PFSK-1 (cell line): ENCODE data around the gene NECTIN4.

Source experiments
- FOXP2 ChIP-seq: optimal IDR thresholded peaks from 2 replicates; pipeline ENCODE3; 2011; ENCODE audit warnings: borderline replicate concordance, control low read depth, inconsistent platforms; ENCODE audit not compliant: insufficient read depth; ENCODE audit errors: extremely low read length, extremely low read depth
- POLR2AphosphoS5 ChIP-seq: IDR thresholded peaks from 2 replicates; pipeline ENCODE4 v1.6.1; 2012; ENCODE audit warnings: low read depth, mild to moderate bottlenecking, control low read depth, low read length, moderate library complexity
- SIN3A ChIP-seq: IDR thresholded peaks from 2 replicates; pipeline ENCODE4 v1.6.1; 2012; ENCODE audit warnings: mild to moderate bottlenecking, low read length, moderate library complexity, borderline replicate concordance; ENCODE audit not compliant: insufficient read depth
- TAF1 ChIP-seq: IDR thresholded peaks from 2 replicates; pipeline ENCODE4 v1.6.1; 2012; ENCODE audit warnings: low read length, control low read depth, borderline replicate concordance; ENCODE audit not compliant: insufficient read depth
- TF ChIP-seq, protein P1 (sequence below), 2 experiments: IDR thresholded peaks; 2 replicates each; pipeline versions ENCODE4 v1.6.1 to v1.8.0; 2011 to 2012; ENCODE audit warnings: low read depth in 2 of 2, low read length in 2 of 2, control low read depth in 1 of 2, inconsistent platforms in 1 of 2, mild to moderate bottlenecking in 1 of 2, moderate library complexity in 1 of 2; ENCODE audit not compliant: insufficient read depth in 1 of 2

Gene NECTIN4

GRCh38 chr1:161079436-161080110, 9.8 kb downstream of the NECTIN4 start:
- TF ChIP-seq, protein P1, sequence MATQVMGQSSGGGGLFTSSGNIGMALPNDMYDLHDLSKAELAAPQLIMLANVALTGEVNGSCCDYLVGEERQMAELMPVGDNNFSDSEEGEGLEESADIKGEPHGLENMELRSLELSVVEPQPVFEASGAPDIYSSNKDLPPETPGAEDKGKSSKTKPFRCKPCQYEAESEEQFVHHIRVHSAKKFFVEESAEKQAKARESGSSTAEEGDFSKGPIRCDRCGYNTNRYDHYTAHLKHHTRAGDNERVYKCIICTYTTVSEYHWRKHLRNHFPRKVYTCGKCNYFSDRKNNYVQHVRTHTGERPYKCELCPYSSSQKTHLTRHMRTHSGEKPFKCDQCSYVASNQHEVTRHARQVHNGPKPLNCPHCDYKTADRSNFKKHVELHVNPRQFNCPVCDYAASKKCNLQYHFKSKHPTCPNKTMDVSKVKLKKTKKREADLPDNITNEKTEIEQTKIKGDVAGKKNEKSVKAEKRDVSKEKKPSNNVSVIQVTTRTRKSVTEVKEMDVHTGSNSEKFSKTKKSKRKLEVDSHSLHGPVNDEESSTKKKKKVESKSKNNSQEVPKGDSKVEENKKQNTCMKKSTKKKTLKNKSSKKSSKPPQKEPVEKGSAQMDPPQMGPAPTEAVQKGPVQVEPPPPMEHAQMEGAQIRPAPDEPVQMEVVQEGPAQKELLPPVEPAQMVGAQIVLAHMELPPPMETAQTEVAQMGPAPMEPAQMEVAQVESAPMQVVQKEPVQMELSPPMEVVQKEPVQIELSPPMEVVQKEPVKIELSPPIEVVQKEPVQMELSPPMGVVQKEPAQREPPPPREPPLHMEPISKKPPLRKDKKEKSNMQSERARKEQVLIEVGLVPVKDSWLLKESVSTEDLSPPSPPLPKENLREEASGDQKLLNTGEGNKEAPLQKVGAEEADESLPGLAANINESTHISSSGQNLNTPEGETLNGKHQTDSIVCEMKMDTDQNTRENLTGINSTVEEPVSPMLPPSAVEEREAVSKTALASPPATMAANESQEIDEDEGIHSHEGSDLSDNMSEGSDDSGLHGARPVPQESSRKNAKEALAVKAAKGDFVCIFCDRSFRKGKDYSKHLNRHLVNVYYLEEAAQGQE (IDR thresholded peaks at IDR 0.05; ENCODE audit: insufficient read depth in 1 of 2, low read depth in 2 of 2, low read length in 2 of 2) = no peak
- no peak for TF ChIP-seq SIN3A
- no peak for TF ChIP-seq FOXP2
- TF ChIP-seq POLR2AphosphoS5 = no peak
- TF ChIP-seq TAF1 = no peak

DNA sequence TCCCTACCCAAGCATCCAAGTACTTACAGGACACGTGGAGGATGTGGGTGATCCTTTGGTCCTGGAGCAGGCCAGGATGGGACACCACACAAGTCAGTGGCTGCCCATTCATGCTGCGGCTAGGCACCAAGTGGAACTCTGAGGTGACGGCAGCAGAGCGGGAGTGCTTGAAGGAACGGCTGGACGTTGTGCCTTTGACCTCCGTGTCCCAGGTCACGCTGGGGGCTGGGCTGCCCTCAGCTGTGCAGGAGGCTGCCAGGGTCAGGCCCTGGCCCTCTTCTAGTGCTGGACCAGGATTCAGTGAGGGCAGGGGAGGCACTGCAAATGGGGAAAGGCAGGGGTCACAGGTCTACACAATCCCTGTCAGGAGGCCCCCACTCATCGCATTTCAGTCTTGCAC, 11.9 kb downstream of the NECTIN4 start:
- no peak for TF ChIP-seq SIN3A
- TF ChIP-seq POLR2AphosphoS5 = no peak
- TF ChIP-seq, protein P1 (IDR thresholded peaks at IDR 0.05; ENCODE audit: insufficient read depth in 1 of 2, low read depth in 2 of 2, low read length in 2 of 2) = no peak

DNA sequence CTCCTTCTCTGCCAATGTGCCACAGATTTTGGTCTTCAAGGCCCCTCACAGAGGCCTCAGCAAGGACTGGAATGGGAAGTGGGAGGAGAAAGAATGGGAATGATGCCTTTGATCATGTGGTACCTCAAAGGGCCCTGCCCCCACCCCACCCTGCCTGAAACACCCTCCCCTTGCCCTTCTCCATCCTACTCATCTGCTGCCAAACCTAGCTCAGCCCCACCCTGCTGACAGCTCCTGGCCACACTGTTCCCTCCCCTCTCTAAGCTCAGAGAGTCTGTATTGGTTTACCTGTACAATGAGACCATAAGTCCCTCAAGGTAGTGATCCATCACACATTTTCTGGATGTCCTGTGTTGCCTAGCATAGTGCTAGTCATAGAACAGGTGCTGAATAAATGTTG, 12.9 kb downstream of the NECTIN4 start:
- no peak for TF ChIP-seq POLR2AphosphoS5
- TF ChIP-seq FOXP2 = no peak
- TF ChIP-seq SIN3A = no peak
- TF ChIP-seq TAF1 = no peak
- TF ChIP-seq, protein P1 (IDR thresholded peaks at IDR 0.05; ENCODE audit: insufficient read depth in 1 of 2, low read depth in 2 of 2, low read length in 2 of 2) = no peak

- TF ChIP-seq TAF1 (no peak), FOXP2 (no peak), POLR2AphosphoS5 (no peak), SIN3A (no peak)
- TF ChIP-seq, protein P1 (IDR thresholded peaks at IDR 0.05; ENCODE audit: insufficient read depth in 1 of 2, low read depth in 2 of 2, low read length in 2 of 2) = no peak
Measured at GRCh38 chr1:161074676-161075368, 14.5 kb downstream of the NECTIN4 start.
